H9 (cell line): ENCODE results near the gene TPTE2. TPM values are rescaled to one million over a fixed set of nuclear protein-coding genes. Genes with fewer than 3 reads are reported as not detected.

Source experiments
- DNase-seq: peaks from one replicate; pipeline ENCODE4 v3.0.0-alpha.2; 2017
- H2AFZ ChIP-seq: one replicate; pipeline ENCODE4 v1.6.1; 2013; ENCODE audit warnings: mild to moderate bottlenecking, low read length, control low read depth, moderate library complexity
- H2AK5ac ChIP-seq: 2 replicates; pipeline ENCODE4 v1.6.1; 2013; ENCODE audit warnings: low read length, control low read depth, mixed read lengths; ENCODE audit not compliant: insufficient read length
- H2BK120ac ChIP-seq: one replicate; pipeline ENCODE4 v1.6.1; 2013; ENCODE audit warnings: low read depth, mild to moderate bottlenecking, low read length, control low read depth, inconsistent platforms; ENCODE audit not compliant: poor library complexity, severe bottlenecking
- H2BK12ac ChIP-seq: 2 replicates; pipeline ENCODE4 v1.6.1; 2013; ENCODE audit warnings: low read length, control low read depth, mixed read lengths, low read depth; ENCODE audit not compliant: insufficient read length
- H2BK15ac ChIP-seq: 2 replicates; pipeline ENCODE4 v1.6.1; 2013; ENCODE audit warnings: low read depth, low read length, control low read depth
- H2BK20ac ChIP-seq: one replicate; pipeline ENCODE4 v1.6.1; 2013; ENCODE audit warnings: low read depth, mild to moderate bottlenecking, low read length, control low read depth, inconsistent platforms; ENCODE audit not compliant: poor library complexity, severe bottlenecking
- H2BK5ac ChIP-seq: 2 replicates; pipeline ENCODE4 v1.6.1; 2013; ENCODE audit warnings: low read length, control low read depth, mixed read lengths; ENCODE audit not compliant: insufficient read length
- H3K14ac ChIP-seq: 2 replicates; pipeline ENCODE4 v1.6.1; 2013; ENCODE audit warnings: low read length, control low read depth; ENCODE audit not compliant: insufficient read depth
- H3K18ac ChIP-seq: 2 replicates; pipeline ENCODE4 v1.6.1; 2013; ENCODE audit warnings: low read depth, mild to moderate bottlenecking, mixed read lengths, low read length, control low read depth; ENCODE audit not compliant: insufficient read length
- H3K23ac ChIP-seq: 2 replicates; pipeline ENCODE4 v1.6.1; 2013; ENCODE audit warnings: low read length, control low read depth, mixed read lengths, low read depth; ENCODE audit not compliant: insufficient read length
- H3K23me2 ChIP-seq: 2 replicates; pipeline ENCODE4 v1.6.1; 2013; ENCODE audit warnings: low read depth, mild to moderate bottlenecking, mixed read lengths, low read length, control low read depth; ENCODE audit not compliant: insufficient read length, poor library complexity, severe bottlenecking
- H3K27ac ChIP-seq: 2 replicates; pipeline ENCODE4 v1.5.1; 2013; ENCODE audit warnings: low read length, control low read depth, mixed read lengths, low read depth; ENCODE audit not compliant: insufficient read length
- H3K27me3 ChIP-seq: 2 replicates; pipeline ENCODE4 v1.6.1; 2013; ENCODE audit warnings: low read length, control low read depth, inconsistent platforms; ENCODE audit not compliant: insufficient read depth
- H3K4ac ChIP-seq: 2 replicates; pipeline ENCODE4 v1.6.1; 2013; ENCODE audit warnings: low read depth, mild to moderate bottlenecking, control low read depth, inconsistent platforms, low read length, moderate library complexity
- H3K4me1 ChIP-seq: 2 replicates; pipeline ENCODE4 v1.6.1; 2013; ENCODE audit warnings: low read length, control low read depth, inconsistent platforms; ENCODE audit not compliant: insufficient read depth
- H3K4me2 ChIP-seq: 2 replicates; pipeline ENCODE4 v1.6.1; 2013; ENCODE audit warnings: low read length, control low read depth, mixed read lengths; ENCODE audit not compliant: insufficient read length, insufficient read depth
- H3K56ac ChIP-seq: 2 replicates; pipeline ENCODE4 v1.6.1; 2013; ENCODE audit warnings: low read depth, mild to moderate bottlenecking, mixed read lengths, low read length, control low read depth; ENCODE audit not compliant: insufficient read length
- H3K79me1 ChIP-seq: 2 replicates; pipeline ENCODE4 v1.6.1; 2013; ENCODE audit warnings: low read depth, mild to moderate bottlenecking, moderate library complexity, low read length, control low read depth, inconsistent platforms; ENCODE audit not compliant: insufficient read depth, poor library complexity, severe bottlenecking
- H3K79me2 ChIP-seq: 2 replicates; pipeline ENCODE4 v1.6.1; 2013; ENCODE audit warnings: low read length, control low read depth, inconsistent platforms; ENCODE audit not compliant: insufficient read depth
- H3K9ac ChIP-seq: 2 replicates; pipeline ENCODE4 v1.6.1; 2013; ENCODE audit warnings: low read length, control low read depth, mixed read lengths; ENCODE audit not compliant: insufficient read length; ENCODE audit errors: extremely low read depth
- H3K9me3 ChIP-seq: one replicate; pipeline ENCODE4 v1.6.1; 2013; ENCODE audit warnings: low read depth, low read length, inconsistent platforms; ENCODE audit not compliant: control insufficient read depth
- H3T11ph ChIP-seq: one replicate; pipeline ENCODE4 v1.6.1; 2013; ENCODE audit warnings: mild to moderate bottlenecking, low read length, control low read depth, inconsistent platforms
- H4K20me1 ChIP-seq: one replicate; pipeline ENCODE4 v1.6.1; 2013; ENCODE audit not compliant: control insufficient read depth, insufficient read length, insufficient read depth
- H4K5ac ChIP-seq: 2 replicates; pipeline ENCODE4 v1.6.1; 2013; ENCODE audit warnings: low read depth, mild to moderate bottlenecking, mixed read lengths, low read length, control low read depth; ENCODE audit not compliant: insufficient read length
- H4K8ac ChIP-seq: replicated peaks from 2 replicates; pipeline ENCODE4 v1.6.1; 2013; ENCODE audit warnings: low read length, control low read depth, mixed read lengths, low read depth; ENCODE audit not compliant: insufficient read length
- H4K91ac ChIP-seq: 2 replicates; pipeline ENCODE4 v1.6.1; 2013; ENCODE audit warnings: low read depth, mild to moderate bottlenecking, moderate library complexity, mixed read lengths, low read length, control low read depth; ENCODE audit not compliant: insufficient read length
- H3K27ac Mint-ChIP-seq, 3 experiments: 2 replicates in 2 of 3; 3 replicates in 1 of 3; pipeline ENCODE4 v1.8.0; 2020 to 2021; ENCODE audit warnings: mixed read lengths in 3 of 3, mild to moderate bottlenecking in 1 of 3, moderate library complexity in 1 of 3
- H3K27me3 Mint-ChIP-seq: 2 replicates; pipeline ENCODE4 v1.8.0; 2021; ENCODE audit warnings: low read depth, mild to moderate bottlenecking, moderate library complexity, mixed read lengths
- H3K36me3 Mint-ChIP-seq, 3 experiments: 2 replicates in 2 of 3; 3 replicates in 1 of 3; pipeline ENCODE4 v1.8.0; 2020 to 2021; ENCODE audit warnings: low read depth in 3 of 3, mixed read lengths in 3 of 3; ENCODE audit not compliant: insufficient read depth in 1 of 3
- H3K4me1 Mint-ChIP-seq, 2 experiments: 2 replicates each; pipeline ENCODE4 v1.8.0; 2020; ENCODE audit warnings: mixed read lengths in 2 of 2
- H3K4me3 Mint-ChIP-seq, 2 experiments: 2 replicates in 1 of 2; 3 replicates in 1 of 2; pipeline ENCODE4 v1.8.0; 2020 to 2021; ENCODE audit warnings: mild to moderate bottlenecking in 2 of 2, mixed read lengths in 2 of 2, moderate library complexity in 1 of 2
- H3K9me3 Mint-ChIP-seq, 2 experiments: 2 replicates in 1 of 2; 3 replicates in 1 of 2; pipeline ENCODE4 v1.8.0; 2020; ENCODE audit warnings: mild to moderate bottlenecking in 2 of 2, mixed read lengths in 2 of 2, moderate library complexity in 1 of 2
- WGBS: extraction: QIAGEN DNeasy Blood & Tissue Kit; methylation state at CpG from one replicate; pipeline ENCODE4 v1.1.7; 2013; ENCODE audit warnings: missing lambda C conversion rate, low lambda C conversion rate, mixed read lengths; ENCODE audit not compliant: insufficient read length; ENCODE audit errors: extremely low coverage; 5-methylcytosine and 5-hydroxymethylcytosine counted together
- total RNA-seq: library from RNA; stranded (reverse); gene quantifications from 2 replicates; pipeline ENCODE4 v1.2.1, GENCODE V29; 2021
- TF ChIP-seq, protein P1 (sequence below): fragments of 200-600 bp; sonication (generic); conservative IDR thresholded peaks from 3 replicates; pipeline ENCODE4 v1.8.0; 2021; ENCODE audit warnings: antibody characterized with exemption, mild to moderate bottlenecking

The TPTE2 gene
- total RNA-seq, 1 experiment from 2014 or later: not detected

DNA sequence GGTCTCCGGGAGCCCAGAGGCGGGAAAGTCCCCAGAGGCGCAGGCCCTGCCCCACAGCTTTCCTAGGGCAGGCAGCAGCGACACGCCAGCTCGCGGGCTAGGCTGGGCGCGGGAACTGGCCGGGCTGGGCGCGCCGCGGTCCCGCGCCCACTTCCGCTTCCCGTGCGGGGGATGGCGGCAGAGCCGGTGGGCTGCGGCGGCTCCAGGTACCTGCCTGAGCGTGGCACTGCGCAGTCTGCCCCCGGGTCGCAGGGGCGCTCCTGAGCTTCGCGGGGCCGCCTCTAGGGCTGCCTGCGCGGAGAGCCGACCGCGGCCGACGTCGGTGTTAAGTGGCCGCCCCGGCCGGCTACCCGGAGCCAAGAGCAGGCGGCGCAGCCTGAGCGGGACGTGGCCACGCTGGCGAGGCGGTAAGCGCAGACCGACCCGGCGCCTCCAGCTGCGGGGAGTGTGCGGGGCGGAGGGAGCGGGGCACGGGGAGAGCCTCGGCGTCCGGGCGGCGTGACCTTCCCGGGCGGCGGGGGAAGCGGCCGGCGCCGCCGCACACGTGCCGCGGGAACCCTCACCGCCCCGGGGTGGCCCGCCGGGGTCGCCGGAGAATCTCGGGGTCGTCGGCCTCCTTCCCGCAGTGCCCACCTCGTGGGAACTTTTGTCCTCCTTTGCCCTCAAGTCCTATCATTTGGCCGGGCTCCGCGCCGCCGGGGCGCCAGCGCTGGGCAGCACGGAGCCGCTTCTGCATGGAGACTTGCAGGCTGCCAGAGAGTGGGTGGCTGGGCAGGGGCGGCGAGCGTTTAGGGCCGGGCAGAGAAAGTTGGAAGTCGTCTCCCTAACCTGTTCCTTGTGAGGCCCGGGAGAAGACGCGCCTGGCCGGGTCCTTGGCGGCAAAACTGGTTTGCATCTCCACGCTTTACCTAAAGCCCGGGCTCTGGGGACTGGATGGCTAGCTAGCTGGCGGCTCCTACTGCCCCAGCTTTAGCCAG is 40.7 kb upstream of the TPTE2 start:
- no peak overlapping the region for H3K9ac ChIP-seq
- no peak overlapping the region for H2BK12ac ChIP-seq
- H3K14ac ChIP-seq: peak overlapping the region; percentile 78; the same call in 1 of the 2 replicates
- H2BK5ac ChIP-seq: no peak overlapping the region
- no peaks in the 10 kb centered on the region for H3K79me2 ChIP-seq
- no peaks in the 10 kb centered on the region for H4K20me1 ChIP-seq
- H2AFZ ChIP-seq: peak overlapping the region; percentile 26
- H3K36me3 Mint-ChIP-seq: peaks cover 20 to 21% (median 21%) of the 10 kb centered on the region in 3 experiments
- TF ChIP-seq, protein P1, sequence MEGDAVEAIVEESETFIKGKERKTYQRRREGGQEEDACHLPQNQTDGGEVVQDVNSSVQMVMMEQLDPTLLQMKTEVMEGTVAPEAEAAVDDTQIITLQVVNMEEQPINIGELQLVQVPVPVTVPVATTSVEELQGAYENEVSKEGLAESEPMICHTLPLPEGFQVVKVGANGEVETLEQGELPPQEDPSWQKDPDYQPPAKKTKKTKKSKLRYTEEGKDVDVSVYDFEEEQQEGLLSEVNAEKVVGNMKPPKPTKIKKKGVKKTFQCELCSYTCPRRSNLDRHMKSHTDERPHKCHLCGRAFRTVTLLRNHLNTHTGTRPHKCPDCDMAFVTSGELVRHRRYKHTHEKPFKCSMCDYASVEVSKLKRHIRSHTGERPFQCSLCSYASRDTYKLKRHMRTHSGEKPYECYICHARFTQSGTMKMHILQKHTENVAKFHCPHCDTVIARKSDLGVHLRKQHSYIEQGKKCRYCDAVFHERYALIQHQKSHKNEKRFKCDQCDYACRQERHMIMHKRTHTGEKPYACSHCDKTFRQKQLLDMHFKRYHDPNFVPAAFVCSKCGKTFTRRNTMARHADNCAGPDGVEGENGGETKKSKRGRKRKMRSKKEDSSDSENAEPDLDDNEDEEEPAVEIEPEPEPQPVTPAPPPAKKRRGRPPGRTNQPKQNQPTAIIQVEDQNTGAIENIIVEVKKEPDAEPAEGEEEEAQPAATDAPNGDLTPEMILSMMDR: peak; percentile 56
- peak overlapping the region in 1 of 3 experiments; percentile 37; a peak in 1 of 7 replicates for H3K27ac Mint-ChIP-seq
- peak overlapping the region; percentile 34 for H3K4me2 ChIP-seq
- H2BK20ac ChIP-seq: no peak overlapping the region
- WGBS: no CpG with 5 or more reads among the region's 108 CpGs
- H2BK15ac ChIP-seq: no peak overlapping the region
- H2BK120ac ChIP-seq: peak overlapping the region; percentile 7
- H3K27ac ChIP-seq: no peak overlapping the region
- H2AK5ac ChIP-seq: no peak overlapping the region
- no peak overlapping the region for H3K23ac ChIP-seq
- H3K4me1 Mint-ChIP-seq: peaks cover 3 to 5% of the 10 kb centered on the region in 2 experiments; a peak in 3 of 4 replicates
- peaks cover 8% of the 10 kb centered on the region for H3K23me2 ChIP-seq
- H3K9me3 Mint-ChIP-seq: peaks cover 26 to 50% of the 10 kb centered on the region in 2 experiments
- no peak overlapping the region for H4K5ac ChIP-seq
- no peak overlapping the region for H3T11ph ChIP-seq
- no peak overlapping the region for H3K56ac ChIP-seq
- no peak overlapping the region for H4K8ac ChIP-seq
- no peak overlapping the region for H4K91ac ChIP-seq
- H3K18ac ChIP-seq: peak overlapping the region; percentile 42
- H3K4ac ChIP-seq: no peak overlapping the region
- peaks cover 12% of the 10 kb centered on the region for H3K9me3 ChIP-seq
- H3K79me1 ChIP-seq: no peaks in the 10 kb centered on the region
- DNase-seq: peak; percentile 64
- no peaks in the 10 kb centered on the region; the same call in 1 of the 2 replicates for H3K27me3 ChIP-seq
- H3K27me3 Mint-ChIP-seq: peaks cover 49% of the 10 kb centered on the region
- peak overlapping the region; percentile 64 to 81 for H3K4me3 Mint-ChIP-seq
- no peaks in the 10 kb centered on the region for H3K4me1 ChIP-seq
